ENCODE results near the gene TUBAL3. TPM values are rescaled to one million over a fixed set of nuclear protein-coding genes. Genes with fewer than 3 reads are reported as not detected.

The TUBAL3 gene
- total and polyA plus RNA-seq, 2 of the 4 experiments (the other 2 are of a cell fraction) = not detected

DNA sequence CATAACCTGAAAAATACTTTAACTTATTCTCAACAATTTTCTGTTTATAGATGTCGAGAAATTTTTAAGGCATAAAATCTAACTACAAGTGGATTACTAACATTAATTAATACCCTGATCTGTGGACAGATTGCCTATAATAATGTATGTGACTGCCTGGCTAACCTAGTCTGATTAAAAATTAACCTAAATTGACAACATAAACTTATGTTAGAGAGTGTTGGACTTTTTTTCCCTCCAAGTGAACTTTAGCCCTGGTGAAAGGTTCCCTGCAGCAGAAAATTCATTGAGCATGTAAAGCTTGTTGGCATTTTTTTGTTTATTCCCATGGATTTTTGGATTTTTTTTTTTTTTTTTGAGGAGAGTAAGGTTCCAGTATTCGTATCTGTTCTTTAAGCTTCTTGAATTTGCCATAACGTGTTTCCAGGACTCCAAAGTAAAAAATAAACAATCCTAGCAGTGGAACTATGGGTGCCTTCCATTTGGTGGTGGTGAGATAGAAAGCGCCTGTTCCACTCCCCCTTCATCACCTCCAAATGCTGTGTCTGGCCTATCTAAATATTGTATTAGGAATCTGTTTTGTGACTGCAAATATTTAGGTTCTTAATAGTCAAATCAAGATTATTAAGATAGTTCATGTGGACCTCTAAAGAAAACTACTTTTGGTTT lies 43.8 kb upstream of the TUBAL3 start:
- H3K27me3 ChIP-seq (ENCODE audit: control insufficient read depth, insufficient read depth, low read length) = no peaks in the 10 kb centered on the region
- H3K9me3 ChIP-seq (ENCODE audit: control insufficient read depth, insufficient read depth, low read length) = no peaks in the 10 kb centered on the region
- intact Hi-C loops (cut with micrococcal nuclease) = loop anchor here (5.0 kb wide), 1 partner anchor 239 kb away; no protein-coding TSS in a partner anchor
- DNase-seq (no peak), ATAC-seq (ENCODE audit: low read depth) (no peak)
- no peaks in the 10 kb centered on the region for H3K9me1 ChIP-seq (ENCODE audit: insufficient read depth, low read length)
- H2BK20ac ChIP-seq (ENCODE audit: low read depth, low read length) = no peak overlapping the region
- BruUV-seq (replicated peaks) = no TSS peak
- ChIA-PET CTCF (interaction anchor here (0.9 kb wide), 1 partner anchor 175 kb away, joined by 5 read pairs; no protein-coding TSS in a partner anchor), POLR2A (ENCODE audit: unreplicated experiment) (interaction anchor here (0.6 to 0.9 kb wide), 4 partner anchors 82 to 1540 kb away, joined by 3 to 6 read pairs (median 6); no protein-coding TSS in a partner anchor)
- H3K23ac ChIP-seq (ENCODE audit: low read depth, low read length) = peak overlapping the region; percentile 37; the same call in 1 of the 2 replicates
- H4K20me1 ChIP-seq (ENCODE audit: insufficient read depth, low read length) = no peaks in the 10 kb centered on the region
- no peak overlapping the region for H4K5ac ChIP-seq (ENCODE audit: low read depth, low read length)
- H2AK9ac ChIP-seq (replicated peaks; ENCODE audit: low read depth, low read length, poor library complexity) = no peak overlapping the region
- peak overlapping the region; percentile 82 for H3K4me2 ChIP-seq (ENCODE audit: low read depth, low read length)
- no peak overlapping the region for H2AFZ ChIP-seq (replicated peaks; ENCODE audit: low read length, poor library complexity)
- H3K14ac ChIP-seq (replicated peaks; ENCODE audit: low read depth, low read length) = no peak overlapping the region; the same call in 1 of the 2 replicates
- H3K56ac ChIP-seq (ENCODE audit: extremely low read depth, insufficient read depth, low read length) = no peak overlapping the region
- H3K9ac ChIP-seq (ENCODE audit: low read depth, low read length) = no peak overlapping the region
- peaks cover 5% of the 10 kb centered on the region for H3K36me3 ChIP-seq (ENCODE audit: control insufficient read depth, insufficient read depth, low read length)
- H3K18ac ChIP-seq (ENCODE audit: low read depth, low read length) = no peak overlapping the region
- H3K4ac ChIP-seq (ENCODE audit: low read depth, low read length) = no peak overlapping the region
- dilution Hi-C loops (cut with HindIII; ENCODE audit: low sequenced_read_pairs, unreplicated experiment) = no loop called here
- H3K79me1 ChIP-seq (ENCODE audit: low read depth in 1 of 2, low read length in 2 of 2) = peaks cover 7 to 45% of the 10 kb centered on the region in 2 experiments
- H2BK120ac ChIP-seq (ENCODE audit: low read depth, low read length) = no peak overlapping the region; the same call in 1 of the 2 replicates
- in situ Hi-C loops (cut with MboI; ENCODE audit: low sequenced_read_pairs) = no loop called here
- no peak overlapping the region for H4K8ac ChIP-seq (ENCODE audit: low read depth in 2 of 2, low read length in 2 of 2)
- H2AK5ac ChIP-seq (ENCODE audit: low read depth, low read length) = no peak overlapping the region
- no peak overlapping the region for H4K91ac ChIP-seq (ENCODE audit: insufficient read depth, low read depth, low read length)
- H2BK5ac ChIP-seq (ENCODE audit: low read depth, low read length, poor library complexity, severe bottlenecking) = peak overlapping the region; percentile 35
- no peak overlapping the region for H3K27ac ChIP-seq (ENCODE audit: insufficient read depth, low read length)
- H3K4me3 ChIP-seq (ENCODE audit: insufficient read depth, low read depth, low read length) = peak overlapping the region; percentile 31; the same call in 1 of the 2 replicates
- WGBS, 2 experiments (ENCODE audit: extremely low coverage in 2 of 2, insufficient read length in 1 of 2) = no CpG with 5 or more reads among the region's 4 CpGs
- H2BK15ac ChIP-seq (ENCODE audit: low read depth, low read length) = no peak overlapping the region
- peaks cover 5% of the 10 kb centered on the region; the same call in 1 of the 2 replicates for H3K4me1 ChIP-seq (ENCODE audit: control insufficient read depth, insufficient read depth, low read length)
- TF ChIP-seq BHLHE40 (IDR thresholded peaks at IDR 0.05; ENCODE audit: low read depth, low read length) (no peak), CHD1 (IDR thresholded peaks at IDR 0.05; ENCODE audit: low read depth, low read length) (no peak), RAD21 (IDR thresholded peaks at IDR 0.05; ENCODE audit: low read length) (no peak), FOS (IDR thresholded peaks at IDR 0.05; ENCODE audit: low read depth, low read length) (no peak), MAFK (IDR thresholded peaks at IDR 0.05; ENCODE audit: low read depth, low read length) (no peak), NFE2L2 (IDR thresholded peaks at IDR 0.05; ENCODE audit: low read depth, low read length) (no peak), MAZ (IDR thresholded peaks at IDR 0.05; ENCODE audit: borderline replicate concordance, low read depth, low read length) (no peak), RCOR1 (IDR thresholded peaks at IDR 0.05; ENCODE audit: insufficient replicate concordance, low read length) (no peak), CEBPB (IDR thresholded peaks at IDR 0.05; ENCODE audit: low read depth, low read length) (no peak), MXI1 (IDR thresholded peaks at IDR 0.05; ENCODE audit: borderline replicate concordance, low read depth, low read length) (no peak), SMC3 (IDR thresholded peaks at IDR 0.05; ENCODE audit: low read depth, low read length) (no peak)
- TF ChIP-seq, protein P1, sequence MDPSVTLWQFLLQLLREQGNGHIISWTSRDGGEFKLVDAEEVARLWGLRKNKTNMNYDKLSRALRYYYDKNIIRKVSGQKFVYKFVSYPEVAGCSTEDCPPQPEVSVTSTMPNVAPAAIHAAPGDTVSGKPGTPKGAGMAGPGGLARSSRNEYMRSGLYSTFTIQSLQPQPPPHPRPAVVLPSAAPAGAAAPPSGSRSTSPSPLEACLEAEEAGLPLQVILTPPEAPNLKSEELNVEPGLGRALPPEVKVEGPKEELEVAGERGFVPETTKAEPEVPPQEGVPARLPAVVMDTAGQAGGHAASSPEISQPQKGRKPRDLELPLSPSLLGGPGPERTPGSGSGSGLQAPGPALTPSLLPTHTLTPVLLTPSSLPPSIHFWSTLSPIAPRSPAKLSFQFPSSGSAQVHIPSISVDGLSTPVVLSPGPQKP (IDR thresholded peaks at IDR 0.05; ENCODE audit: borderline replicate concordance, low read depth, low read length) = no peak
- TF ChIP-seq, protein P2, sequence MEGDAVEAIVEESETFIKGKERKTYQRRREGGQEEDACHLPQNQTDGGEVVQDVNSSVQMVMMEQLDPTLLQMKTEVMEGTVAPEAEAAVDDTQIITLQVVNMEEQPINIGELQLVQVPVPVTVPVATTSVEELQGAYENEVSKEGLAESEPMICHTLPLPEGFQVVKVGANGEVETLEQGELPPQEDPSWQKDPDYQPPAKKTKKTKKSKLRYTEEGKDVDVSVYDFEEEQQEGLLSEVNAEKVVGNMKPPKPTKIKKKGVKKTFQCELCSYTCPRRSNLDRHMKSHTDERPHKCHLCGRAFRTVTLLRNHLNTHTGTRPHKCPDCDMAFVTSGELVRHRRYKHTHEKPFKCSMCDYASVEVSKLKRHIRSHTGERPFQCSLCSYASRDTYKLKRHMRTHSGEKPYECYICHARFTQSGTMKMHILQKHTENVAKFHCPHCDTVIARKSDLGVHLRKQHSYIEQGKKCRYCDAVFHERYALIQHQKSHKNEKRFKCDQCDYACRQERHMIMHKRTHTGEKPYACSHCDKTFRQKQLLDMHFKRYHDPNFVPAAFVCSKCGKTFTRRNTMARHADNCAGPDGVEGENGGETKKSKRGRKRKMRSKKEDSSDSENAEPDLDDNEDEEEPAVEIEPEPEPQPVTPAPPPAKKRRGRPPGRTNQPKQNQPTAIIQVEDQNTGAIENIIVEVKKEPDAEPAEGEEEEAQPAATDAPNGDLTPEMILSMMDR (conservative IDR thresholded peaks at IDR 0.05; ENCODE audit: low read depth, low read length) = no peak
- TF ChIP-seq, protein P3, sequence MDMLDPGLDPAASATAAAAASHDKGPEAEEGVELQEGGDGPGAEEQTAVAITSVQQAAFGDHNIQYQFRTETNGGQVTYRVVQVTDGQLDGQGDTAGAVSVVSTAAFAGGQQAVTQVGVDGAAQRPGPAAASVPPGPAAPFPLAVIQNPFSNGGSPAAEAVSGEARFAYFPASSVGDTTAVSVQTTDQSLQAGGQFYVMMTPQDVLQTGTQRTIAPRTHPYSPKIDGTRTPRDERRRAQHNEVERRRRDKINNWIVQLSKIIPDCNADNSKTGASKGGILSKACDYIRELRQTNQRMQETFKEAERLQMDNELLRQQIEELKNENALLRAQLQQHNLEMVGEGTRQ (IDR thresholded peaks at IDR 0.05; ENCODE audit: low read depth, low read length) = no peak
